ENCODE results near the gene TERT. TPM values are rescaled to one million over a fixed set of nuclear protein-coding genes. Genes with fewer than 3 reads are reported as not detected.

Gene TERT
- total and polyA plus RNA-seq, 10 of the 15 experiments (the other 5 are each of a cell fraction or from before 2014, with no cell fraction given): 0.08 to 21.5 (median 5.0) TPM

DNA sequence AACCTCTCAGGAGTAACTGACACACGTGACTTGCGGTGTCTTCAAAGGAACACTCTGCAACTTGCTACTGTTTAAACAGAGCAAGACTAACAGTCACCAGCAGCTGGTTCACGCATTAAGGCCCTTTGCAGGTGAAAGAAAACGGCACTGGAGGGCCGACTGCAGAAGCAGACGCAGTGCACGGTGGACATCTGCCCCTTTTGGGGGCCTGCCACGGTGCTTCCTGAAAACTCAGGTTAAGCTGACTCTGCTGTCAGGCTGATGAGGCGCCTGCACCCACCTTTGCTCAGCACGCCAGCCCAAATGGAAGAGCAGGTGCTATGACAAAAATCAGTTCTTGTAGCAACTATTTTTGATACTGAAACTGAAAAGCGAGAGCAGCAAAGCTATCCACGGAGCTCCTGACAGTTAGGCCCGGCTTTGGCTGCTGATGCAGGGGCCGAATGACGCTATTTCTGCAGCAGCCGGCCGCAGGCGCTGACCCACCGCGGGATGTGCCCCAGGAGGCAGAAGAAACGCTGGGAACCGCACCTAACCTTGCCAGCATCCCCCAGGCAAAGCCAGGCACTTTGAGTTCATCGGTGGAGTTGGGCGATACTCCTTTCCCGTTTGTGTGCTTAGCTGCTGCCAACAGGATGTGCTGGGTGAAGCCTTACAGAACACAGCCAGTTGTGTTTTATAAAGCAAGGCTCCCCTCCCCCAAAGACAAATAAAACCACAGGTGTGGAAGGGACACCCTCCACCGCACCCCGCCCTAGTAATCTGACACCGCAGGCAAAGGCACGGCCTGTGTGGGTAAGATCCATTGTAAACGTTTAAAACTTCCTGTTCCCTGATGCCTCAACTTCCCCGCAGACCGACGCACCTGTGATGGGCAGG lies 21.1 kb upstream of the TERT start (continued):
- TF ChIP-seq CEBPB (IDR thresholded peaks at IDR 0.05; ENCODE audit: borderline replicate concordance in 1 of 2, low read depth in 2 of 2, low read length in 2 of 2): no peak; a peak in 1 of 4 replicates

DNA sequence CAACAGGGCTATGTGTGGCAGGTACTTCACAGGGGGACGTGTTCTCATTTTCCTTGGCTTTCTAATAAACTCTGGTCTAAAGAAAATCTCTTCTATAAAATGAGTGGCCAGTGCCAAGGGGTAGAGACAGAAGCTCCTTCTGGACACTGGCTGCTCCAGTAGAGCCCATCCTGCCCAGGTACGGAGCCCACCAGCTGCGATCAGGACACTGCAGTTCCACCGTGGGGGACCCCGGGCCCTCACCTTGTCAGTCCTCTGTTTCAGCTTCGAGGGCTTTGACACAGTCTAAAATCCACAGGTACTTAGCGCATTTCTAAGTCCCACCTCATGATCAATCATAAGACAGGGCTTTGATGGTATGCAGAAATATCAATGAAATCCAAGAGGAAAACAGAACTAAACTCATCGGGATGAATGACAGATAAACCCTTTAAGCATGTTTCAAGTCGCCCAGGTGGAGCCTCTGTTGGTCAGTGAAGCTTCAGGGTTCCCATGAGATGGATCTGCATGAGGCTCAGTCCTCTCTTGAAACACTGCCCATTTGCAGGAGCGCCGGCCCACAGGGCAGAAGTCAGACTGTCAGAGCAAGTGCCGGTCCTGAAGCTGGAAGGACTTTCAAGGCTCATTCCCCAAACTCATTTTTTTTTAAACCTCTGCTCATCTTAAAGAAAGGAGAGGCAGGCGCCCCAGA lies 20.3 kb upstream of the TERT start:
- CTCF ChIA-PET: interaction anchor here (0.9 to 1.9 kb wide), 4 partner anchors 11 to 27 kb away, joined by 3 to 8 read pairs (median 4); no protein-coding TSS in a partner anchor

More for the DNA sequence above, 20.3 kb upstream of the TERT start:
- H3K27ac ChIP-seq (ENCODE audit: control insufficient read depth, insufficient read depth): peak overlapping the region; percentile 79
- BruUV-seq (replicated peaks): TSS peak; percentile 83
- WGBS (ENCODE audit: insufficient coverage, insufficient replicate concordance, low lambda C conversion rate, missing lambda C conversion rate): 52% methylated on average over 13 of the region's 13 CpGs
- H3K4me2 ChIP-seq (ENCODE audit: control insufficient read depth, insufficient read depth): peak overlapping the region; percentile 97
- ATAC-seq (peak; percentile 11), FAIRE-seq (no peak), DNase-seq (ENCODE audit: low read depth, low spot score) (no peak)
- H4K20me1 ChIP-seq (ENCODE audit: control insufficient read depth, insufficient read depth): no peaks in the 10 kb centered on the region
- H3K9me3 ChIP-seq (replicated peaks; ENCODE audit: control insufficient read depth, insufficient read depth, low read length): peaks cover 14% of the 10 kb centered on the region
- no peak for TF ChIP-seq POU2F2 (IDR thresholded peaks at IDR 0.05; ENCODE audit: borderline replicate concordance, low read depth, low read length)
- TF ChIP-seq SIN3A (IDR thresholded peaks at IDR 0.05; ENCODE audit: low read depth, low read length): 0 out of 2 replicates have a peak, but pooled peaks have one; percentile 16
- TF ChIP-seq, protein P1, sequence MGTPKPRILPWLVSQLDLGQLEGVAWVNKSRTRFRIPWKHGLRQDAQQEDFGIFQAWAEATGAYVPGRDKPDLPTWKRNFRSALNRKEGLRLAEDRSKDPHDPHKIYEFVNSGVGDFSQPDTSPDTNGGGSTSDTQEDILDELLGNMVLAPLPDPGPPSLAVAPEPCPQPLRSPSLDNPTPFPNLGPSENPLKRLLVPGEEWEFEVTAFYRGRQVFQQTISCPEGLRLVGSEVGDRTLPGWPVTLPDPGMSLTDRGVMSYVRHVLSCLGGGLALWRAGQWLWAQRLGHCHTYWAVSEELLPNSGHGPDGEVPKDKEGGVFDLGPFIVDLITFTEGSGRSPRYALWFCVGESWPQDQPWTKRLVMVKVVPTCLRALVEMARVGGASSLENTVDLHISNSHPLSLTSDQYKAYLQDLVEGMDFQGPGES (IDR thresholded peaks at IDR 0.05): no peak
- H2AFZ ChIP-seq (ENCODE audit: control insufficient read depth, low read depth, low read length): no peak overlapping the region; the same call in 1 of the 2 replicates
- ChIA-PET POLR2A (interaction anchor here (0.6 to 3.3 kb wide), 11 partner anchors 8 to 279 kb away, joined by 3 to 14 read pairs (median 3); partner anchors contain the start of genes CLPTM1L and TERT), RAD21 (ENCODE audit: unreplicated experiment) (interaction anchor here (0.7 to 2.0 kb wide), 9 partner anchors 10 to 180 kb away, joined by 3 to 7 read pairs (median 3); no protein-coding TSS in a partner anchor), SMC1A (ENCODE audit: uncharacterized antibody, unreplicated experiment) (interaction anchor here (0.6 to 1.9 kb wide), 12 partner anchors 12 to 221 kb away, joined by 3 to 10 read pairs (median 4); partner anchors contain the start of gene TERT)
- H3K79me2 ChIP-seq (ENCODE audit: control insufficient read depth, insufficient read depth, low read length): no peaks in the 10 kb centered on the region
- H3K36me3 ChIP-seq (ENCODE audit: control insufficient read depth in 2 of 2, insufficient read depth in 2 of 2, low read length in 1 of 2): peaks cover 10 to 20% of the 10 kb centered on the region in 2 experiments
- H3K27me3 ChIP-seq (replicated peaks in 1 of 2; ENCODE audit: control insufficient read depth in 2 of 2, insufficient read depth in 2 of 2, low read length in 1 of 2): no peaks in the 10 kb centered on the region
- intact Hi-C loops (cut with micrococcal nuclease; ENCODE audit: unreplicated experiment) (loop anchor here (10.0 kb wide), 1 partner anchor 480 kb away; the partner anchor contains the start of gene MRPL36), in situ Hi-C loops (cut with MboI) (no loop called here)
- peak overlapping the region; percentile 52 for H3K9ac ChIP-seq (ENCODE audit: control insufficient read depth, insufficient read depth, low read length)
- peaks cover 50% of the 10 kb centered on the region for H3K4me1 ChIP-seq (ENCODE audit: control insufficient read depth, insufficient read depth, low read length)
- H3K4me3 ChIP-seq: peak overlapping the region; percentile 2; the same call in 1 of the 2 replicates
